HG03571 (cell line): ENCODE results near the gene SETBP1.
A peak's percentile ranks its signal among the peaks of the same experiment; 100 is the strongest.

Experiments used
- ATAC-seq: cut with Tn5 transposase; IDR thresholded peaks from one replicate; pipeline ENCODE4 v1.9.1; 2021; ENCODE audit not compliant: unreplicated experiment

The SETBP1 gene

DNA sequence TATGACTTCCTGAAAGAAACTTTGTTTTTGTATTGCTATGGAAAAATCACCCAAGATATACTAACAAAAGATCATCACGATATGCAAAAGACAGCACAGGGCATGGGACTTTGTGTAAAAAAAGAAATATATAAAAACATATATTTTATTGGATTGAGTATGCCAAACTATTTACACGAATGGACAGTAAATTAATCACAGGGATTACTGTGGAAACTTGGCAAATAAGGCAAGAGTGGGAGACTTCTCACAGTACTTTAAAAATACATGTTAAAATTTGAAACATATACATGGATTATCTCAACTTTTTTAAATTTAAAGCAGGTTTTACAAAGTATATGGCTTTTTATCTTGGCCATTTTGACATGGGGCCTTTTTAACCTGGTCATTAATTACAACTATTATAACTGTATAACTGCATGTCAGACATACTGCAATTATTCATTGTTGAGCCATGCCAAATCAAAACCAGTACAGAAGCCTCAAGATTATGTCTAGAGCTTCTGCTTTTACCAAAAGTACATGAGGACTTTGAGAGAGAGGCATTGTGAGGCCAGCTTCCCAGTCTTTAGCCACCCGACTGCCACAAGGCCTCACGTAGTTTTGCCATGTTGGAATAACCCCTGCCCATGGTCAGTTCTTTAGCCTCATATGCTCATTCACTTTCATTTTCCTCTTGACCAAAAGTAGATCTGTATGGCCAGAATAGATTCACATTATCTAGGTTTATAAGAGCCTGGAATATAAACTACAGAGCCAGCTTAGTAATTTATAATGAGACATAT, 419.8 kb downstream of the SETBP1 start:
- no peak for ATAC-seq

DNA sequence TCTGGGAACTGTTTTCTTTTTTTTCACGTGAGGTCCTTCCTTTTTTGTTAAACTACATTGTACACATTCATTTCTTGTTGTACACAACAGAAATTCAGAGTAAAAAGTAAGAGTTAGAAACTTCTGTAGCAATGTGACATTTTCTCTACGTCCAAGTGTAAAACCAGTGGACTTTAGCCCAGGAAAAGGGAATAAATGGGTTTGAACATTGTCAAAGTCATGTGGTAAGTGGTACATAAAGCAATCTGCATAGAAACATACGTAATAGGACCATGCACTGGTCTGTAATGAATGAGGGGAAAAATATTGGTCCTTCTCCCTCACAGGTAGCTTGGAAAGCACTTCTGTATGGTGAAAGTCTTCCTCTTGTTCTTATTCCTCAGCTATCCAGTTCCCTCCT, 421.4 kb downstream of the SETBP1 start:
- no peak for ATAC-seq

- no peak for ATAC-seq
These were observed 422.2 kb downstream of the SETBP1 start for GRCh38 chr18:45102863-45103262.

GRCh38 chr18:45103319-45104048, 422.8 kb downstream of the SETBP1 start:
- ATAC-seq: peak; percentile 43

GRCh38 chr18:45104049-45104395, 423.3 kb downstream of the SETBP1 start:
- ATAC-seq: peak; percentile 22

DNA sequence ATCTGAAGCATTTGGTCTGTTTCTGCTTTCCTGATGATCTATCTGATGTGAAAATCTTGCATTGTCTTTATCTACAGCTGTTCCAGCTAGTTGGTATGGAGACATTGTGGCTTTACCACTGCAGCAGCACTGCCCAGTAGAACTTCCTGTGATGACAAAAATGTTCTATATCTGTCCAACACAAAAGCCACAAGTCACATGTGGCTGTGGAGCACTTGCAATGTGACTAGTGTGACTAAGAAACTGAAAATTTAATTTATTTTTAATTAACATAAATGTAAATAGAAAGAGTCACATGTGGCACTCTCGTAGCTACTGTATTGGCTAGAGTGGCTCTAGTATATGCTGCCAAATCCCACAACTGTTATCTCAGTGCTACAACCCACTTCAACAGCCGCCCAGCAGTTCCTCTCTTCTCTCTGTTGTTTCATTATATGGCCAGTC, 425.7 kb downstream of the SETBP1 start:
- ATAC-seq: peak; percentile 86

DNA sequence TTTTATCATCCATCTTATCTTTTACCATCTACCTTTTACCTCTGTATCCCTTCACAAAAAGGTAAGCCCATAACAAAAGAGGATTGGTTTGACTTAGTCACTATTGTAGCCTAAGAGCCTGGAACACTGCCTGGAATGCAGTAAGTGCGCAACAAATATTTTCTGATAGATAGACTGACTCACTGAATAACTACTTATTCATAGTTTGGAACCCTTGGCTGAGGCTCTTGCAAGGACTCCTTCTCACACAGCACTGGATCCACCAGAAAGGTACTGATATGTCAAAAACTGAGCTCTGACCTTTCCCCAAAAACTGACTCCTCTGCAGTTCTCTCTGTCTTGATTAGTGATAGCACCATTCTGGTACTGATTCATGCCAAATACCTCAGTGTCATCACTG, 426.7 kb downstream of the SETBP1 start:
- no peak for ATAC-seq

GRCh38 chr18:45108754-45109153, 428.1 kb downstream of the SETBP1 start:
- ATAC-seq: no peak

DNA sequence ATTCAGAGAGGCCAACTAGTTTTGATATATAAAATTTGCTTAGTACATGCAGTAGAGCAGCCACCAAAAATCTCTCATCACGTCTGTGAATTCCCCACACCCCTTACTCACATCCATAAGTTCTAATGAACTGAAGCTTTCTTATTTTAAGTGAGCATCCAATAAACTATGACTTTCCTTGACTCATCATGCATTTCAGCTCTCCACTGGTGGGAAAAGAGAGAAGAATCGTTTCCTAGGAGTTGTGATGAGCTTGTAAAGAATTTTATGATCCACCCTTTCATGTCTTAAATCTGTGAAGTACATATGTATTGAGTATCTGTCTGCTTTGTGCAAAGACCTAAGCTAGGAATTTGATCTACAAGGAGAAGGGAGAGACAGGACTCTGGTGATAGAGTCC, 428.6 kb downstream of the SETBP1 start:
- ATAC-seq: no peak

DNA sequence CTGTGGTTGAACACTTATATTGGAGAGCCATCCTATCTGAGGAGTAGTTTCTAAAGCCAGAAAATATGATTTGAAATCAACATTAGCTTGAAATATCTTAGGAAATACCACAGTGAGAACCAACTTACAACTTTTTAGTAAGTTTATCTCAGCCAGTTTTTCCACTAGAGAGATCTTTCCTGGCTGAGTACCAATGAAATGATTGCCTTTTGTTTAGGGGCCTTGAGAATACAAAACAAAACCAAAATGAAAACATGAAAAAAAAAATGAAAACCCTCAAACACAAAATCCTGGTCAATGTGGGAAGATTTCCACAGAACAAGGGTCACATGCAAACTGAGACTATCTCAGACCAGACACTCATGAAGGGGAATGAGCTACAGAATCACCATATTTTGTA, 429.0 kb downstream of the SETBP1 start:
- ATAC-seq: no peak

DNA sequence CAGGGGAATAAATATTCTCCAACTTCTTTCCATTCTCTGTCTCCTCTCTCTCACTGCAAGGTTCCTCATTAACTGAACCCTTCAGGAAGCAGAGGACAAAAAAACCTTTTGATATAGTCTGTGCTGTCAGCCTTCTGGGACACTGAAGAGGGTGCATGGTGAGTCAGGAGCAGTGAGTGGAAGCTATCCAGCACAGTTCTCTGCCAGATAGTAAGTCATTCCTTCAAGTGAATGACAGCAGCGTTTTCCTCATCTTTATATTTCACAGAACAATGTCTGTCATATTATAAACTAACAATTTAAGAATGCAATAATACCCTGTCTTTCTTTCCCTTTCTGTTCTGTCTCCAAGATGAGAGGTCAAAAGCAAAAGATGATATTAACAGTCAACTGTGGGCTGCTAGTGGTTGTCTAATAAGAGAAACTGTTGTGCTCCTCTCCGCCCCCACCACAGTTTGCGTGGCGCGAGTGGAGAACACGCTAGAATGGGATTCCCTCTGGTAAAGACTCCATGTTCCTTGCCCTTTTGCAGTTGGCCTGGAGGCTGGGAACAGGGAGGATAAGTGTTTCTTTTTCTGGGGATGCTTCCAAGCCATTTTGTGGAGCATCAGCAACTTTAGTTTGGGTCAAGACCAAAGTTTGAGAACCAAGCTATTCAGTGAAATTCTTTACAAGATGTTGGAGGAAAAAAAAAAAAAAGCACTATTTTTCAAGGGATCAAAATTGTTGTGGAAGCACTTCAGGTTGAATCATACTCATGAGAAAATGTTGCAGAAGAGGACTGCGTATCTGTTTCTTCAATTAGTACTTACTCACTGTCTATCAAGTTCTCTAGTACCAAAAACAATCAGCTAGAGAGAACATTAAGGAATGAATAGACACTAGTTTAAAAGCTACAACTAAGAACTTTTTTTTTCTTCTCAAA, 430.2 kb downstream of the SETBP1 start:
- ATAC-seq: no peak

DNA sequence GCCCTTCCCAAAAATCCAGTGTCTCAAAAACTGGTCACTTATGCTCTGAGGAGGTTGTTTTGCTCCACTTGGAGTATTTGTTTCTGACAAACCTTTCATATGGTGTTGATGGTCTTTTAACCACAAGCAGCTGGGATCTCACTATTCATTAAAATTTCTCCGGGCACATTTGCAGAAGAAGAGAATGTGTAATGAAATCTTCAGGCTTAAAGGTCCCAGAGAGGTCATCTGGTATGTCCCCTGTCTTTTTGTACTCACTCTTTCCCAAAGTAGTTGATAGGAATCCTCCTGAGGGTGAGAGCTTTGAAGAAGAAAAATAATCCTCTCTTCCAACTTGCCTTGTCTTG, 430.8 kb downstream of the SETBP1 start:
- ATAC-seq: no peak

DNA sequence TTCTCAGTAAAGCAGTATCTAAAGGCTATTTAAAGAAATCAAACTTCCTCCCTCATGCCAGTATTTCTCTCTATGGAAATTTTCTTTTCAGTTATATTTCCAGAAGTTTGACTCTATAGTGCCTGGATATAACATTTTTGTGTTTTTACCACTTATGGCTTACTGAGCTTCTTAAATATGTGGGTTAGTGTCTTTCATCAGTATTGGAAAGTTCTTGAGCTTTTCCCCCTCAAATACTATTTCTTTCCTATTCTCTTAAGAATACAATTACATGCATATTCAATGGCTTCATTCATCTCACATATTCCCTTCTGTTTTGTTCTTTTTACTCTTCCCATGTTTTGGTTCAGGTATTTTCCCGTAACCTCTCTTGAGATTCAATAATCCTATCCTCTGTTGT, 432.0 kb downstream of the SETBP1 start:
- no peak for ATAC-seq

- ATAC-seq: no peak
These were observed 435.4 kb downstream of the SETBP1 start for GRCh38 chr18:45116116-45116515.
